ENCODE results near the gene GSX2.

The GSX2 gene

DNA sequence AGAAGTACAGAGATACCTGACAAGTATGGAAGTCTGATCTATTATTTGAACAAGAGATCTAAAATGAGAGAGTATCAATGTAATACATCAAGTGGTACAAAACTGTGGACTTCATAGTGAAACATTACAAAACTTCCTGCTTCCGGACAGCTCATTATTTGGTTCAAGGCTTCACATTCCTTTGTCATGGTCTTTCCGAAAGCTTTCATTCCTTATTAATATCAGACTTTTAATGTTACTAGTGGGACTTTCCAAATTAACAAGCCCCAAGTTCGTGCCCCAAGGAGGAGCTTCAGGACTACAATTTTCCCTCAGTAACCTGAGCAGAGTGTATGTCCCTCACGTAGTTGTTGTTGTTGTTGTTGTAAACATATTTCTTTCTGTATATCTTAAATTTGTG lies 36.7 kb upstream of the GSX2 start:
- Histone ChIP-seq H3K36me3 (ENCODE audit: insufficient read depth, low read depth, low read length) (no peaks in the 10 kb centered on the region), H3K9ac (ENCODE audit: low read depth, low read length) (peak overlapping the region; percentile 87; the same call in 1 of the 2 replicates), H3K27ac (ENCODE audit: low read length) (no peak overlapping the region), H3K27me3 (ENCODE audit: insufficient read depth, low read length) (peaks cover 10% of the 10 kb centered on the region; the same call in 1 of the 2 replicates), H3K9me3 (ENCODE audit: insufficient read depth, low read depth, low read length) (no peaks in the 10 kb centered on the region), H3K4me3 (ENCODE audit: low read length) (peak overlapping the region; percentile 93), H3K4me1 (ENCODE audit: insufficient read depth, low read length) (peaks cover 22% of the 10 kb centered on the region; the same call in 1 of the 2 replicates)

DNA sequence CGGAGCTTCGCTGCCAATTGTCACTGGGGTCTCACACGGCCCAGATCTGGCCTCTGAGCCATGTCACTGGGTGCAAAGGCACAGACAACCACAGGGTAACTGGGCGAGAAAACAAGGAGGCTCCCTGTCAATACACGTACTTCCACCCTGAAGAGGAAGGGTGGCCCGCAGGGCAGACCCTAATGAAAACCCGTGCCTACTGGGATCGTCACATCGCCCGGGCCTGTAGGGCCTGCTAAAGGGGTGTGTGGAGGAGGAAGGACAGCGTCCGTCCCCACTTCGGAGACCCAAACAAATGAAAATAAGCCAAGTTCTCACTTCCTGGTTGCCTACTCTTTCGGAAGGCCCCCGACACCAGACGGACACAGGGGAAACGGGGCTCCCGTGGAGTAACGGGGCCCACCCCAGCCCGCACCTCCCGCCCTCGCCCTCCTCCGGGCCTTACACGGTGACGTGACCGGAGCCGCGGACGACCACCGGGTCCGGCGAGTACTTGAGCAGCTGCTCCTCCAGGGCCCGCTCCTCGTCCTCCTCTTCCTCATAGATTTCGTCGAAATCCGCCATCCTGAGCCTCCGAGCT lies 36.1 kb upstream of the GSX2 start:
- no peaks in the 10 kb centered on the region for H3K36me3 ChIP-seq (ENCODE audit: insufficient read depth, low read depth, low read length)
- H3K4me1 ChIP-seq (ENCODE audit: insufficient read depth, low read length) = peaks cover 22% of the 10 kb centered on the region; the same call in 1 of the 2 replicates
- peaks cover 10% of the 10 kb centered on the region; the same call in 1 of the 2 replicates for H3K27me3 ChIP-seq (ENCODE audit: insufficient read depth, low read length)
- peak overlapping the region; percentile 87 for H3K9ac ChIP-seq (ENCODE audit: low read depth, low read length)
- peak overlapping the region; percentile 93 for H3K4me3 ChIP-seq (ENCODE audit: low read length)
- H3K27ac ChIP-seq (ENCODE audit: low read length) = peak overlapping the region; percentile 22
- H3K9me3 ChIP-seq (ENCODE audit: insufficient read depth, low read depth, low read length) = no peaks in the 10 kb centered on the region

GRCh38 chr4:54064317-54065111 lies 35.4 kb upstream of the GSX2 start, which contains the start of gene CHIC2:
TSS of gene CHIC2 (minus strand) at chr4:54064605. CDS start at chr4:54064300, 305 bp downstream.
- peaks cover 22% of the 10 kb centered on the region; the same call in 1 of the 2 replicates for H3K4me1 ChIP-seq (ENCODE audit: insufficient read depth, low read length)

DNA sequence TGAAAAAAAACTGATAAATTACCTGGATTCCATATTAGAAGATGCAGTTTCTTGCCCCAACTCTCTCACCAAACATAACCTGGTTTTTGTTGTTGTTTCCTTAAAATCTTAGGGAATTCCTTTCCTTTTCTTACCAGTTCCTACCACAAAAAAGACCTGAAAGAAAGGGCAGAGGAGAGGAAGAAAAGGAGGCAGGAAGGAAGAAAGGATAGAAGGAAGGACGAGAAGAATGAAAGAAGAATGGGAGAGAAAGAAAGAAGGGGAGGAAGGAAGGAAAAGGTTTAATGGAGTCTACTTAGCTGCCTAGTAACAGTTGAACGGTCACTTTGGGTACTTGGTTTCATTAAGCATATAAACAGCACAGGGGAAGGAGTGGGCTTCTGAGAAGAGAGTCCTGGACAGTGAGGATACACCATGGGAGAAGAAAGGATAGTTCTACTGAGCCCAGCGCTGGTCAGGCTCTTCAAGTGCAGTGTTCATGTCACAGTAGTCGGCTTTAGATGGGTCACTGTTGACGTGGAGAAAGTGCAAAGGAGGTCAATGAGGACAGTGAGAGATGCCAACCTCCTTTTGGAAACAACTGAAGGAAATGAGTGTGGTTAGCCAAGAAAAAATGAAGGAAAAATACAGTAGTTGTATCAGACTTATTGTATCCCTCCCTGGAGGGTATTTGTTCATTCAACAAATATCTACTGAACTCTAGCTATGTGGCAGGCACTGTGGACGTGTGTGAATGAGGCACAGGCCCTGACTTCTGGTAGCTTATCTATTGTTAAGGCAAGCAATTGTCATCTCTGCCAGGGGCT lies 34.5 kb upstream of the GSX2 start:
- Histone ChIP-seq H3K36me3 (ENCODE audit: insufficient read depth, low read depth, low read length) (no peaks in the 10 kb centered on the region), H3K9ac (ENCODE audit: low read depth, low read length) (peak overlapping the region; percentile 77; the same call in 1 of the 2 replicates), H3K27me3 (ENCODE audit: insufficient read depth, low read length) (peaks cover 10% of the 10 kb centered on the region; the same call in 1 of the 2 replicates), H3K9me3 (ENCODE audit: insufficient read depth, low read depth, low read length) (no peaks in the 10 kb centered on the region), H3K4me1 (ENCODE audit: insufficient read depth, low read length) (peaks cover 16% of the 10 kb centered on the region; the same call in 1 of the 2 replicates), H3K4me3 (ENCODE audit: low read length) (peak overlapping the region; percentile 83), H3K27ac (ENCODE audit: low read length) (no peak overlapping the region)

More at GRCh38 chr4:54064317-54065111, 35.4 kb upstream of the GSX2 start, which contains the start of gene CHIC2:
- Histone ChIP-seq H3K9ac (ENCODE audit: low read depth, low read length) (peak within 1 kb of the TSS; percentile 87), H3K27ac (ENCODE audit: low read length) (peak within 1 kb of the TSS; percentile 22), H3K9me3 (ENCODE audit: insufficient read depth, low read depth, low read length) (no peaks in the 10 kb centered on the region), H3K36me3 (ENCODE audit: insufficient read depth, low read depth, low read length) (no peaks in the 10 kb centered on the region), H3K27me3 (ENCODE audit: insufficient read depth, low read length) (peaks cover 10% of the 10 kb centered on the region; the same call in 1 of the 2 replicates), H3K4me3 (ENCODE audit: low read length) (peak within 1 kb of the TSS; percentile 93)

- peaks cover 10% of the 10 kb centered on the region; the same call in 1 of the 2 replicates for H3K27me3 ChIP-seq (ENCODE audit: insufficient read depth, low read length)
- H3K9ac ChIP-seq (ENCODE audit: low read depth, low read length) = no peak overlapping the region
- no peaks in the 10 kb centered on the region for H3K9me3 ChIP-seq (ENCODE audit: insufficient read depth, low read depth, low read length)
- H3K4me1 ChIP-seq (ENCODE audit: insufficient read depth, low read length) = peaks cover 11% of the 10 kb centered on the region; the same call in 1 of the 2 replicates
- H3K27ac ChIP-seq (ENCODE audit: low read length) = no peak overlapping the region
- no peak overlapping the region for H3K4me3 ChIP-seq (ENCODE audit: low read length)
- H3K36me3 ChIP-seq (ENCODE audit: insufficient read depth, low read depth, low read length) = no peaks in the 10 kb centered on the region
Measured at GRCh38 chr4:54066088-54066415, 33.9 kb upstream of the GSX2 start.

DNA sequence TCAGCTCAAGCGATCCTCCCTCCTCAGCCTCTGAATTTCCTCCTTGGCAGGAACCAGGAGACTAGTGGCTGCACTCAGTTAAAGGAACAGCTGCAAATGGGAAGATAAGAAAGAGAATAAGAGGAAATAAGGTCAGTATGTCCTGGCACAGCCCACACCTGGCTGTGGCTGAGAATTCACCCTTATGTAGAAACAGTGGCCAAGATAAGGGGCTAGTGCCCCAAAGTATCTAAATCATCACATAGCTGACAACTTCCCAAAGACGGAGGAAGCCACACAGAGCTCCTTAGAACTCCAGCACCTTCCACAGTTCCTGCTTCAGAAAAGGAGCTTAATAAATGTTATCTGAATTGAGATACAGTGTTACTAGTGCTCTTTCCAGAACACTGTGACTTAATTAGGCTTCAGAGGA lies 33.2 kb upstream of the GSX2 start:
- no peak overlapping the region for H3K9ac ChIP-seq (ENCODE audit: low read depth, low read length)
- peaks cover 10% of the 10 kb centered on the region; the same call in 1 of the 2 replicates for H3K27me3 ChIP-seq (ENCODE audit: insufficient read depth, low read length)
- H3K36me3 ChIP-seq (ENCODE audit: insufficient read depth, low read depth, low read length) = no peaks in the 10 kb centered on the region
- H3K9me3 ChIP-seq (ENCODE audit: insufficient read depth, low read depth, low read length) = no peaks in the 10 kb centered on the region
- no peak overlapping the region for H3K27ac ChIP-seq (ENCODE audit: low read length)
- H3K4me1 ChIP-seq (ENCODE audit: insufficient read depth, low read length) = peaks cover 7% of the 10 kb centered on the region; the same call in 1 of the 2 replicates
- no peak overlapping the region for H3K4me3 ChIP-seq (ENCODE audit: low read length)

DNA sequence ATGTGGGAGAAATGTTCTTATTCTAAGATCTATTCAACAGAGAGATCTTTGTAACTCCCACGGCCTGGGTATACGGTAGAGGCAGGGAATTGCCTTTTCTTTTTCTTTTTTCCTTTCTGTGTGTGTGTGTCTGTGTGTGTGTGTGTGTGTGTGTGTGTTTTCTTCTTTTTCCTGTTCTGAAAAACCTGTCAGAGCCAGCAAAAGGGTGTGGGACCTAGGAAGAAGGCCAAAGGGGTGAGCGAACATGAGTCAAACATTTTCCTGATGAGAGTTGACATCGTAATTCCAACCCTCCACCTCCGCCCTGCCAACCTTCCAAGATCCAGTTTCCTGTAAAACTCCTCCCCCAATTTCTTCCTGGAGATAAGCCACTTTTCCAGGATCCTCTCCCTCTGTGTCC lies 32.8 kb upstream of the GSX2 start:
- no peaks in the 10 kb centered on the region for H3K9me3 ChIP-seq (ENCODE audit: insufficient read depth, low read depth, low read length)
- no peak overlapping the region for H3K4me3 ChIP-seq (ENCODE audit: low read length)
- no peak overlapping the region for H3K9ac ChIP-seq (ENCODE audit: low read depth, low read length)
- H3K4me1 ChIP-seq (ENCODE audit: insufficient read depth, low read length) = peaks cover 7% of the 10 kb centered on the region; the same call in 1 of the 2 replicates
- no peaks in the 10 kb centered on the region for H3K36me3 ChIP-seq (ENCODE audit: insufficient read depth, low read depth, low read length)
- H3K27ac ChIP-seq (ENCODE audit: low read length) = no peak overlapping the region
- peaks cover 10% of the 10 kb centered on the region; the same call in 1 of the 2 replicates for H3K27me3 ChIP-seq (ENCODE audit: insufficient read depth, low read length)

DNA sequence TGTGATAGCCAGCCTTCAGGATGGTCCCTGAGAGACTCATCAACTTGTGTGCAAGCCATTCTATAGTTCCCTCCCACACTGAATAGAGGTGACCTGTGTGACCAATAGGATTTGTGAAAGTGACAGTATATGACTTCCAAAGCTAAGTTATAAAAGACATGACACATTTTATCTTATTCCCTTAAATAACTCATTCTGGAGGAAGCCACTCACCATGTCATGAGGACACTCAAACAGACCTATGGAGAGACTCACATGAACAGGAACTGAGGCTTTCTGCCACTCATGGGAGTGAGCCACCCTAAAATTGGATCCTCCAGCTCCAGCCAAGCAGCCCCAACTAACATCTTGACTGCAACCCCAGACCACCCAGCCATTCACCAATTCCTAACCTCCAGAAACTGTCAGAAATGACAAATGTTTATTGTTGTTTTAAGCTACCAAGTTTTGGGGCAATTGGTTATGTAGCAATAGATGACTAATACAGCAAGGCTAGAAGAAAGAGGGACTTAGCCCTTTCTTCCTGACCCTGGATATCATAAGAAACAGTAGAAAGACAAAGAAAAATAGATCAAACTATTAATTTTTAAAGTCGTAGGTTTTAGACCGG lies 26.6 kb upstream of the GSX2 start:
- no peaks in the 10 kb centered on the region for H3K27me3 ChIP-seq (ENCODE audit: insufficient read depth, low read length)

GRCh38 chr4:54074381-54074780 lies 25.6 kb upstream of the GSX2 start:
- Histone ChIP-seq H3K9ac (ENCODE audit: low read depth, low read length) (no peak overlapping the region), H3K36me3 (ENCODE audit: insufficient read depth, low read depth, low read length) (no peaks in the 10 kb centered on the region), H3K27ac (ENCODE audit: low read length) (no peak overlapping the region), H3K4me3 (ENCODE audit: low read length) (no peak overlapping the region), H3K9me3 (ENCODE audit: insufficient read depth, low read depth, low read length) (no peaks in the 10 kb centered on the region), H3K4me1 (ENCODE audit: insufficient read depth, low read length) (no peaks in the 10 kb centered on the region; the same call in 1 of the 2 replicates), H3K27me3 (ENCODE audit: insufficient read depth, low read length) (no peaks in the 10 kb centered on the region)

More for the DNA sequence above, 26.6 kb upstream of the GSX2 start:
- H3K36me3 ChIP-seq (ENCODE audit: insufficient read depth, low read depth, low read length) = no peaks in the 10 kb centered on the region
- H3K9ac ChIP-seq (ENCODE audit: low read depth, low read length) = no peak overlapping the region
- no peak overlapping the region for H3K27ac ChIP-seq (ENCODE audit: low read length)
- H3K9me3 ChIP-seq (ENCODE audit: insufficient read depth, low read depth, low read length) = no peaks in the 10 kb centered on the region
- no peaks in the 10 kb centered on the region; the same call in 1 of the 2 replicates for H3K4me1 ChIP-seq (ENCODE audit: insufficient read depth, low read length)
- no peak overlapping the region for H3K4me3 ChIP-seq (ENCODE audit: low read length)

- Histone ChIP-seq H3K36me3 (ENCODE audit: insufficient read depth, low read depth, low read length) (no peaks in the 10 kb centered on the region), H3K27ac (ENCODE audit: low read length) (no peak overlapping the region), H3K4me1 (ENCODE audit: insufficient read depth, low read length) (no peaks in the 10 kb centered on the region; the same call in 1 of the 2 replicates), H3K4me3 (ENCODE audit: low read length) (no peak overlapping the region), H3K9me3 (ENCODE audit: insufficient read depth, low read depth, low read length) (no peaks in the 10 kb centered on the region), H3K27me3 (ENCODE audit: insufficient read depth, low read length) (no peaks in the 10 kb centered on the region), H3K9ac (ENCODE audit: low read depth, low read length) (no peak overlapping the region)
Measured at GRCh38 chr4:54076673-54077072, 23.3 kb upstream of the GSX2 start.

GRCh38 chr4:54077812-54078211 lies 22.2 kb upstream of the GSX2 start:
- H3K4me1 ChIP-seq (ENCODE audit: insufficient read depth, low read length) = no peaks in the 10 kb centered on the region; the same call in 1 of the 2 replicates

More at GRCh38 chr4:54077812-54078211, 22.2 kb upstream of the GSX2 start:
- Histone ChIP-seq H3K36me3 (ENCODE audit: insufficient read depth, low read depth, low read length) (no peaks in the 10 kb centered on the region), H3K4me3 (ENCODE audit: low read length) (no peak overlapping the region), H3K27ac (ENCODE audit: low read length) (no peak overlapping the region), H3K9me3 (ENCODE audit: insufficient read depth, low read depth, low read length) (no peaks in the 10 kb centered on the region), H3K9ac (ENCODE audit: low read depth, low read length) (no peak overlapping the region), H3K27me3 (ENCODE audit: insufficient read depth, low read length) (no peaks in the 10 kb centered on the region)

Data from iPS-20b (cell line).